ENCODE results near the gene PIP4K2B. TPM values are rescaled to one million over a fixed set of nuclear protein-coding genes. Genes with fewer than 3 reads are reported as not detected.

PIP4K2B gene
- total RNA-seq (10 to 100 TPM; 28.2 to 33.5 TPM), total RNA-seq (69.0 to 148 reads per million in 2 donors)

DNA sequence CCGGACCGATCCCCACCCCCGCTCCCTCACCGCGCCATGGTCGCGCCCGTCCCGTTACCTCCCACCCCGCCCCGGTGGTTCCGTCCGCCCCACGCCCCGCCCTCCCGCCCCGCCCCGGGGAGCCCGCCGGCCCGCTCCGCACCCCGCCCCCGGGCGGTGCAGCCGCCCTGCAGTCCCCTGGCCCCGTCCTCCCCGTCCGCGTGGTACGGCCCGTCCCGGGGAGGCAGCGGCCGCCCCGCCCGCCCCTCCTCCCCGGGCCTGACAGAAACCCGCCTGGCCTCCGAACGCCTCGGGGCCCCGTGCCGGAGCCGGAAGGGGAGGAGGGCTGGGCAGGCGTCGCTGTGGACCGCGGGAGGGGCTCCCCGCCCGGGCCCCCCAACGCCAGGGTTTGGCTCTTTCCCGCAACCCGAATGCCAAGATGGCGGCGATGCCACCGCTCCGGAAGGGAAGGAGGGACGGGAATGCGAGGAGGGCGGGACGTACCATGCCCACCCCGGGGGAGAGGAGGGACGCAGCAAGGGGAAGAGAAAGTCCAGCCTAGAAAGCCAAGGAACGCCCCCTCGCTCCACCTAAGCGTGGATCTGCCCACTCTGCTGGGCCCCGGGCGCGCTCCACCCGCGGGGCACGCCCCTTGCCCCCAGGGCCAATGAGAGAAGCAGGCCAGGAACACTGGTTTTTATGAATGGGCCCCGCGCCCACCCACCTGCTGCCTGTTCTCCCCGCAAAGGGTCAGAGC, at the start of gene PIP4K2B:
Gene PIP4K2B, minus strand, starts transcription at position 56 of the 736 bp plus-strand sequence. CDS start 132 bp downstream, outside the sequence.
- Mint-ChIP-seq H3K4me3 (peak within 1 kb of the TSS; percentile 98), H3K27ac (peak within 1 kb of the TSS; percentile 96), H3K27me3 (no peaks in the 10 kb centered on the region), H3K4me1 (peaks cover 35% of the 10 kb centered on the region), H3K36me3 (ENCODE audit: low read depth) (peaks cover 5% of the 10 kb centered on the region)
- ATAC-seq (peak; percentile 79), DNase-seq (peak; percentile 63 to 80 (median 78))
- H3K9me3 ChIP-seq (ENCODE audit: control insufficient read depth, low read length, poor library complexity, severe bottlenecking): no peaks in the 10 kb centered on the region

DNA sequence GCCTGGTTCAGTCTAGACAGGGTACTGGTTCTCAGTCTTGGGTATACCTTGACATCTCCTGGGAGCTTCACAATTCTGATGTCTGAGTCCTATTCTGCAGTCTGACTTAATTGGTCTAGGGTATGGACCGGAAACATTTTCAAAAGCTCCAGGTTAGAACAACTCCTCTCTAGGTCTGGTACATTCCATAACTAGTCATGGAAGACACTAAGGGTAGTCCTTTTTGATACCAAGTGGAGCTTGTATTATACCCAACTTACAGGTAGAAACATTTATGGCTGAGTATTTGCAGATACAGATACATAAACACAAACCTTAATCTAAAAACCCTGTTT, 49.2 kb upstream of the PIP4K2B start:
- no peak overlapping the region for H3K4me3 Mint-ChIP-seq
- no peak overlapping the region for H3K27ac Mint-ChIP-seq
- H3K4me1 Mint-ChIP-seq: peaks cover 30% of the 10 kb centered on the region
- no peaks in the 10 kb centered on the region for H3K27me3 Mint-ChIP-seq
- peaks cover 3% of the 10 kb centered on the region for H3K9me3 ChIP-seq (ENCODE audit: control insufficient read depth, low read length, poor library complexity, severe bottlenecking)
- no peak for DNase-seq
- peaks cover 2% of the 10 kb centered on the region for H3K36me3 Mint-ChIP-seq (ENCODE audit: low read depth)
- no peak for ATAC-seq

DNA sequence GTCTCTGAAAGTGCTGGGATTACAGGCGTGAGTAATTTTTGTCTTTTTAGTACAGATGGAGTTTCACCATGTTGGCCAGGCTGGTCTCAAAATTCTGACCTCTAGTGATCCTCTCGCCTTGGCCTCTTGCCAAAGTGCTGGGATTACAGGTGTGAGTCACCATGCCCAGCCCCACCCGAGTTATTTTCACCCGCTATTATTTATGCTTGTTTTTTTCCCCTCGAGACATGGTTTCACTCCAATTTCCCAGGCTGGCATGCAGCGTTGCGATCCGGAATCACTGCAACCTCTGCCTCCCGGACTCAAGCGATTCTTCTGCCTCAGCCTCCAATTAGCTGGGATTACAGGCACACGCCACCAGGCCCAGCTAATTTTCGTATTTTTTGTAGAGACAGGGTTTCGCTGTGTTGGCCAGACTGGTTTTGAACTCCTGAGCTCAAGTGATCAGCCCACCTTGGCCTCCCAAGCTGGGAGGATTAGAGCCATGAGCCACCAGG, 45.0 kb upstream of the PIP4K2B start:
- no peaks in the 10 kb centered on the region for H3K36me3 Mint-ChIP-seq (ENCODE audit: low read depth)
- H3K4me3 Mint-ChIP-seq: no peak overlapping the region
- ATAC-seq (no peak), DNase-seq (no peak)
- peaks cover 5% of the 10 kb centered on the region for H3K4me1 Mint-ChIP-seq
- no peaks in the 10 kb centered on the region for H3K9me3 ChIP-seq (ENCODE audit: control insufficient read depth, low read length, poor library complexity, severe bottlenecking)
- no peak overlapping the region for H3K27ac Mint-ChIP-seq
- no peaks in the 10 kb centered on the region for H3K27me3 Mint-ChIP-seq

DNA sequence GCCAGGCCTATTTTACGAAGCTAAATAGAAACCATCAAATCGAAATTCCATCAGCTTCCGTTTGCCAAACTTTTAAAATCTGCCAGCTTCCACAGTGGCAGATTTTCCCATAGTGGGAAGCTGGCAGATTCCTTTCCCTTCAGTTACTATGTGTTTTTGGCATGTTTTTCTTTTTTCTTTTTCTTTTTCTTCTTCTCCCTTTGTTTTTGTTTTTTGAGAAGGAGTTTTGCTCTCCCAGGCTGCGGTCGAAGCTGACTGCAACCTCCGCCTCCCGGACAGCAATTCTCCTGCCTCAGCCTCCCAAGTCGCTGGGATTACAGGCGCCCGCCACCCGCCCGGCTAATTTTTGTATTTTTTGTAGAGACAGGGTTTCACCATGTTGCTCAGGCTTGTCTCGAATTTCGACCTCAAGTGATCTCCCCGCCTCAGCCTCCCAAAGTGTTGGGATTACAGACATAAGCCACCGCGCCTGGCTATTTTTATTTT, 26.4 kb upstream of the PIP4K2B start:
- DNase-seq (no peak), ATAC-seq (no peak)
- Mint-ChIP-seq H3K4me3 (peak overlapping the region; percentile 98), H3K4me1 (peaks cover 22% of the 10 kb centered on the region), H3K27me3 (no peaks in the 10 kb centered on the region), H3K36me3 (ENCODE audit: low read depth) (peaks cover 5% of the 10 kb centered on the region), H3K27ac (peak overlapping the region; percentile 99)
- H3K9me3 ChIP-seq (ENCODE audit: control insufficient read depth, low read length, poor library complexity, severe bottlenecking): no peaks in the 10 kb centered on the region

DNA sequence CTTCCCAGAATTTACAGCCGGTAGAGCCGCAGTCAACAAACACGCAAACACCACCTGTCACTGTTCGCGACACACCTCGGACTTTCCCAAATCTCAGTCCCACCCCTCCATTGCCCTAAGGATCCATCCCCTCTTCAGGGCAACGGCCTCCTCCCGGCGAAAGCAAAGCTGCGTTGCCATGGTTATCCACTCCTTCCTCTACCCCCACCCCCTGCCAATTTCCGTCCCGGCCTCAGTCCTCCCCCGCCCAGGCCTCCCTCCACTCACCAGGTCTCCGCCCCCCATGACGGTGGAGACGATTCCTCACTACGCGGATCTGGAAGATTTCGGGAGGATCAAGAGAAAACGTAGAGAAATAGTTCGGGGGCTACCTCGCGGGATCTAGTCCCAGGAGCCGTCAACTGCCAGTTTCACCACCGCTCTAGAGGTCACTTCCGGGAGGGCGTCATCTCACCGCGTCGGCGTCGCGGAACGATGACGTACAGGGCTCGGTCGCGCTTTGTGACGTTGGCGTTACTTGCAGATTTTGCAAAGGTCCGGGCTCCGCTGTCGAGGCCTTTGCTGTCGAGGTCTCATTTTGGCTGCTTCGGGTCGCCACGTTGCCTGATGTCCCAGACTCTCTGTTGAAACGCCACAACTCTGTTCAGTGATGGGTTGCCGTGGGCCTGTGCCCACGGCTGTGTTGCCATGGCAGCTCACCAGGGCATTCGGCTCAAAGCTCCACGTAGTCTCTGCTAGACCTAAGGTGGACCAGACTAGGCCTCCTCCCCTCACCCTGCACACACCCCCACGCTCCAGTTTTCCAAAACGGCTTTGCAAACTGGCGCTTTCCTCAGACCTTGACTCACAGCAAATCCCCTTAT, 25.8 kb upstream of the PIP4K2B start, which contains the start of gene CWC25:
Gene CWC25, minus strand, starts transcription at position 423 of the 863 bp plus-strand sequence. Its CDS starts 138 bp downstream, at position 285.
- ATAC-seq (peak; percentile 89), DNase-seq (peak; percentile 81 to 98 (median 90))
- H3K27ac Mint-ChIP-seq: peak within 1 kb of the TSS; percentile 99
- H3K4me1 Mint-ChIP-seq: peaks cover 25% of the 10 kb centered on the region
- H3K4me3 Mint-ChIP-seq: peak within 1 kb of the TSS; percentile 98
- H3K27me3 Mint-ChIP-seq: no peaks in the 10 kb centered on the region
- no peaks in the 10 kb centered on the region for H3K9me3 ChIP-seq (ENCODE audit: control insufficient read depth, low read length, poor library complexity, severe bottlenecking)
- H3K36me3 Mint-ChIP-seq (ENCODE audit: low read depth): peaks cover 5% of the 10 kb centered on the region

DNA sequence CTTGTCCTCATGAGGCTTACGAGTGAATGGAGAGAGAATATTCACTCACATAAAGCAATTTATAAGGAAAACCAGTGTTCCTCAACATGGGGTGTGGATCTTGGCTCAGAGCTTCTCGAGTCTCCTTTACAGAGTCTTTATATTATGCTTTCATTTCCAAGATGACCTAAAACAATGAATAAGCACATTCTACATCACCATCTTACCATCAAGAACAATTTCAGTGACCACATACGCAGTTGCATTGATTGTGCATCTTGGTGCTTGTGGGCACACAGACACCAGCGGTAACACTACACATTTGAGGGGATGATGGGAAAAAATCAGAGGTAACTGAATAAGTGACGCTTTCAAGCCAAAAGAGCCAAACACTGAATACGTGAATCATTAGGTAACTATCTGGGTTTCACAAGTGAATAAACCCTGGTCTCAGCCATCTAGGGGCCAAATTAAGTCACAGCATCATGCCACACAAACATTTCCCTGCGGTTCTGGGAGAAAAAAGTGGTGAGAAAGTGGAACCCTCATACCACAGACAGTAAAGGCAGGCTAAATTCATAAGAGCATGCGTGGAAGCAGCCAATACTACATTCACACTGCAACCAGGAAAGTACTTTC, 16.3 kb upstream of the PIP4K2B start:
- DNase-seq (no peak), ATAC-seq (peak; percentile 78)
- Mint-ChIP-seq H3K27me3 (no peaks in the 10 kb centered on the region), H3K4me1 (peaks cover 9% of the 10 kb centered on the region), H3K27ac (no peak overlapping the region), H3K36me3 (ENCODE audit: low read depth) (no peaks in the 10 kb centered on the region), H3K4me3 (no peak overlapping the region)
- no peaks in the 10 kb centered on the region for H3K9me3 ChIP-seq (ENCODE audit: control insufficient read depth, low read length, poor library complexity, severe bottlenecking)

DNA sequence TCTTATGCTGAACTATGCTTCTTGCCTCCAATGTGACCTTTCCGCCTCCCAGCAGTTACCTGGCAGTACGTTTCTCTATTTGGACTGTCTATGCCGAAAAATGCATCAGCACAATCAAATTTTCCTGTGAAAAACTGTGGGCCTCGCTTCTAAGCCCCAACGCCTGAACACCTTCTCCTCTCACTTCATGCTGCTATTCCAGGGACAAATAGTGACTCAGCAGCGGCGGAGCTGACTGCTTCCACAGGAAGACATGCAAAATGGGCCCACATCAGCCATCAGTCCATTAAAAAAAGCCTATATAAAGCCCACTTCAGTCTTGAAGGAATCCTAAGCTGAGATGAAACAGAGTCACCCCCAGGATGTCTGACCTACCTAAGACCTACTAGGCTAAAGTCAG, 10.5 kb upstream of the PIP4K2B start:
- no peaks in the 10 kb centered on the region for H3K9me3 ChIP-seq (ENCODE audit: control insufficient read depth, low read length, poor library complexity, severe bottlenecking)
- peak overlapping the region; percentile 47 for H3K27ac Mint-ChIP-seq
- no peak overlapping the region for H3K4me3 Mint-ChIP-seq
- peaks cover 3% of the 10 kb centered on the region for H3K4me1 Mint-ChIP-seq
- DNase-seq (no peak), ATAC-seq (no peak)
- H3K36me3 Mint-ChIP-seq (ENCODE audit: low read depth): peaks cover 3% of the 10 kb centered on the region
- H3K27me3 Mint-ChIP-seq: no peaks in the 10 kb centered on the region

DNA sequence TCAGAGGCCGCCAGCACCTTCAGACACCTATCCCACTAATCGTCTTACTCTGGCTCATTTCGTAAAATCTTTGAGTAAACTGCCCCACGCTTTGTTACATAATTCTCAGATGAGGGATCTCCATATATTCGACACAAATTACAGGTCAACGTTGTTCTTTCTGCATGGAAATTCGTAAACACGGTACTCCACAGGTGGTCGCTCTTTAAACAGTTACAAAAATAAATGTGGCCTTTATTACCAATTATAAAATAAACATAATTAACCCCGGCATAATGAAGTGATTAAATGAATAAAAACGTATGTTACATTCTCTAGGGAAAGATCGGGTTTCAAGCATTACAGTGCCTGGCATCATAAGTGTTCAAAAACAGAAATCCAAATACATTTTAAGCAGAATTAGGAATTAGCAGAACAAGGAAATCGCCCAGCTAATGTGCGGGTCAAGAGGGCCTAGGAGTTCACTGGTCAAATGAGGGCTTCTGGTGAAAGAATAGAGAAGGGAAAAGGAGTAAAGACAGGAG, 943 bp upstream of the PIP4K2B start:
- no peaks in the 10 kb centered on the region for H3K9me3 ChIP-seq (ENCODE audit: control insufficient read depth, low read length, poor library complexity, severe bottlenecking)
- ATAC-seq: no peak
- no peaks in the 10 kb centered on the region for H3K27me3 Mint-ChIP-seq
- H3K27ac Mint-ChIP-seq: peak overlapping the region; percentile 96
- H3K4me3 Mint-ChIP-seq: peak overlapping the region; percentile 89
- no peak for DNase-seq
- H3K36me3 Mint-ChIP-seq (ENCODE audit: low read depth): peaks cover 5% of the 10 kb centered on the region
- H3K4me1 Mint-ChIP-seq: peaks cover 32% of the 10 kb centered on the region

DNA sequence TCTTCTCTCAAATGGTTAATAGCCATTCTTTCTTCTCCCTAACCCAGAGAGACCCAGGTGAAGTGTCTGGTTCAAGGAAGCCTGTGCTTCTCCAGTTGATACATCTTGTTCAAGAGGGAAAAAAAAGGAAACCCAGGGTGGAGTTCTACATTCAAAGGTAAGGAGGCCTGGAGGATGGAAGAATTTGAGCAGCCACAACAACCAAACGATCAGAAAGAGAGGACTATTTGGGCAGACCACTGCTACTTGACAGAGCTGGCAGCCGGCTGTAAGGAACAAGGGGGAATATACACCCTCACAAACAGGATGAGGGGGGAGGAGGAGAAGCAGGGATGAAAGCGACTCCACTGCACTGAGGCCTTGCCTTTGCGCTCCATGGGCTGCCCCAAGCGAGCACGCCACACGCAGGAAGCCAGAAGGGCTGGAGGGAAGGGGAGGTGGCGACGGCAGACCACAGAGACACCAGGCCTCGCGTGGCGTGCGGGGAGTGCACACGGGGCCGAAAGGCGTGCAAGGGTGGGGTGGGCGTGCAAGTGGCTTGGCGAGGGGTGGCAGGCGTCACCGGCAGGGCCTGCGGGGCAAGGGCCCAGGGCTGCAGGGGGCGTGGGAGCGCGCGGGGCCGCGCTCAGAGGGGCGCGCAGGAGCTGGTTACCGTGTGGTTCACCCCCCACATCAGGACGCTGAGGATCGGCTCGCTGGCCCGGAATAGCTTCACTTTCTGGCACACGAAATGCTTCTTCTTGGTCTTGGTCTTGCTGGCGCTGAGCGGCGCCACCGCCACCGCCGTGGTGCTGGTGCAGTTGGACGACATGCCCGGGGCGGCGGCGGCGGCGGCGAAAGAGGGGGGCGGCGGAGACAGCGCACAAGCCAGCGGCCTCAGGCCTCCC, 499 bp downstream of the PIP4K2B start:
- peak overlapping the region; percentile 98 for H3K4me3 Mint-ChIP-seq
- peaks cover 5% of the 10 kb centered on the region for H3K36me3 Mint-ChIP-seq (ENCODE audit: low read depth)
- H3K27me3 Mint-ChIP-seq: no peaks in the 10 kb centered on the region
- peak in 2 of 3 donors; percentile 29 to 50 for DNase-seq
- H3K4me1 Mint-ChIP-seq: peaks cover 39% of the 10 kb centered on the region
- H3K27ac Mint-ChIP-seq: peak overlapping the region; percentile 96
- no peaks in the 10 kb centered on the region for H3K9me3 ChIP-seq (ENCODE audit: control insufficient read depth, low read length, poor library complexity, severe bottlenecking)
- peak; percentile 44 for ATAC-seq

DNA sequence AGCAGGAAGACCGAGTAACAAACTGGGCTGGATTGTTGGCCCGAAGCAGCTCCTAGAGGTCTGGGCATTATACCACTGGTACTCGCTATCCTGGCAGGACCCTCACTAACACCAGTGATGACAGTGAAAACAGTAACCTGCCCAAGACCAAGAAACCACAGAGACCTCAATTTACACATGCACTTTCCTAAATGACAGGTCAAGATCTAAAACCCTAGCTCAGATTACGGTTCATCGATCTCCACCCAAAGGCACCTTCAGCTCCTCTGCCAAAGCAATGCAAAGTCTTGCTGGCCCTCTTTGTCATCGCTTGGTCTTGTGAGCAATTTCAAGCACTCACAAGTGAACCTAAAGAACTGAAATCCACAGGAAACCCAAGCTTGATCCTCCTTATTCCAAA, 1.5 kb downstream of the PIP4K2B start:
- Mint-ChIP-seq H3K27me3 (no peaks in the 10 kb centered on the region), H3K36me3 (ENCODE audit: low read depth) (peaks cover 5% of the 10 kb centered on the region), H3K4me3 (peak overlapping the region; percentile 98), H3K4me1 (peaks cover 39% of the 10 kb centered on the region), H3K27ac (peak overlapping the region; percentile 96)
- ATAC-seq: no peak
- no peaks in the 10 kb centered on the region for H3K9me3 ChIP-seq (ENCODE audit: control insufficient read depth, low read length, poor library complexity, severe bottlenecking)
- DNase-seq: no peak

DNA sequence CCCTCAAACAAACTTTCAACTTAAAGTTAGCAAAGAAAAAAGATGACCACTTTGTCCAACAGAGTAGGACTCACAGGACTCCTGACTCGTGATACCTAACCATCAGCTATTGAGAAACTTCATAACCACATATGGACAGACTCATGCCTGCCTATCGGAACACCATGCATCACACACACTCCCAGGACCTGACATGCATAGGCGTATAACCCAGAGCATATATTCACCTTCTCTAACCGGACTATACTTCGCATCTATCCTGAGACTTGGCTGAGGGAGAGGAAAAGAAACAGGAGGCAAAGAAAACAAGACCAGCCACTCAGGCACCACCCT, 2.2 kb downstream of the PIP4K2B start:
- no peak for DNase-seq
- Mint-ChIP-seq H3K4me1 (peaks cover 39% of the 10 kb centered on the region), H3K36me3 (ENCODE audit: low read depth) (peaks cover 5% of the 10 kb centered on the region), H3K27me3 (no peaks in the 10 kb centered on the region), H3K4me3 (peak overlapping the region; percentile 98), H3K27ac (peak overlapping the region; percentile 96)
- H3K9me3 ChIP-seq (ENCODE audit: control insufficient read depth, low read length, poor library complexity, severe bottlenecking): no peaks in the 10 kb centered on the region
- no peak for ATAC-seq

All from T-helper 17 cell (primary cell).